Ureter (tissue), 1 donor: ENCODE data around the gene BRINP2. TPM values are rescaled to one million over a fixed set of nuclear protein-coding genes. Genes with fewer than 3 reads are reported as not detected.
"Not testable (repeated sequence)": the region's sequence is repeated elsewhere in the genome, so short reads cannot be mapped to it uniquely, and the experiment has no call there.

ENCODE experiments used
- DNase-seq: peaks from one replicate; pipeline ENCODE4 v3.0.0-alpha.2; 2020; ENCODE audit warnings: low spot score
- total RNA-seq: library from RNA; stranded (reverse); gene quantifications from one replicate; pipeline ENCODE4 v1.2.4, GENCODE V29; 2023
- donor health status: DM: yes; HTN: yes; CAD: no.

BRINP2 gene
- total RNA-seq, 1 donor from 2014 or later: not detected

DNA sequence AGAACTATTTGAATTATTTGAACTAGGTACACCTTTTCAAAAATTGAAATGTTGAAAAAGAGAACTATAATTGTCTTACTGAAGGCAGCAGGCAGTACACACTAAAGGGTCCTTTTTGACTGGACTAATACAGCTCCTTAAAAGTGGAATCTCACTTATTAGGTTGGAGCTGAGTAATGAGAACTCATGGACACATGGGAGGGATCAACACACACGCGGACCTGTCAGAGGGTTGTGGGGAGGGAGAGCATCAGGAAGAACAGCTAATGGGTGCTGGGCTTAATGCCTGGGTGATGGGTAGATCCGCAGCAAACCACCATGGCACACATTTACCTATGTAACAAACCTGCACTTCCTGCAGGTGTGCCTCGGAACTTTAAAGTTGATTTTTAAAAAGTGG lies 145.0 kb downstream of the BRINP2 start:
- DNase-seq: no peak

DNA sequence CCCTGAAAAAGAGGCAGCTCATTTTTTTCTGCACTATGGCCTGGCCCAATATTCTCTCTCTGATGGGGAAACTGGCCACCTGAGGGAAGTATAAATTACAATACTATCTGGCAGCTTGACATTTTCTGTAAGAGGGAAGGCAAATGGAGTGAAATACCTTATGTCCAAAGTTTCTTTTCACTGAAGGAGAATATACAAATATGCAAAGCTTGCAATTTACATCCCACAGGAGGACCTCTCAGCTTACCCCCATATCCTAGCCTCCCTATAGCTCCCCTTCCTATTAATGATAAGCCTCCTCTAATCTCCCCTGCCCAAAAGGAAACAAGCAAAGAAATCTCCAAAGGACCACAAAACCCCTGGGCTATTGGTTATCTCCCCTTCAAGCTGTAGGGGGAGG lies 150.7 kb downstream of the BRINP2 start:
- not testable (repeated sequence) for DNase-seq

DNA sequence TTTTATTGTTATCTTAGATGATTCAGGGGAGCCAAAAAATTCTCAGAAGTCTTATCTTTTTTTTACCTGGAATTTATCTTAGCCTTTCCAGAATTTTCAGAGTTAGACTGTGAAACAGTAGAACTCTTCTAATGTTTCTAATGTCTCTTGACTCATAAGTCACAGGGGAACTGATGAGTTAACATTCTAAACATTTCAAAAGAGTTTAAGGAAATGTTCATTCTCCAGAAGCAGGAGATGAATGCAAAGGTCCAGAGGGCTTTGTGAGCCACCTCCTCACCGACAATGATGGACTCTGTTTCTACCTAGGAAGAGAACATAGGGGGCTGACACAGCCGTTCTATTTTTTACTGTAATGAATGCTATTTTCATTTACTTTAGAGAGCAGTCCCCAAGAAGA lies 157.5 kb downstream of the BRINP2 start:
- no peak for DNase-seq

DNA sequence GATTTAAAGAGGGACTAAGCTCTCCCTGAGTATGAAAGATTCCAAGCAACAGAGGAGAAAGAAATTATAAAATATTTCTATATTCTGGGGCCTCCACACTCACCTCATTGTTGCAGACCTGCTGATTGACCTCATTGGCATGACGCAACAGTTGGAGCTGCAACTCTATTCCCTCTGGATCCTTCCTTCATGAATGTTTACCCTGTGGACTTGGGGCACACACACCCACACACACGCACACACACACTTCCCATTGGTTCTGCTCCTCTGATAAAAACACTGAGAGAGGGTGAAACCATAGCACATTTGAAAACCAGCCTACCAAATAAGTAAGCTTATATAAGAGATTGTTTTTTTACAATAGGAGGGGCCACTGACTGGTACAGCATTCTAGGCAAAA lies 159.1 kb downstream of the BRINP2 start:
- no peak for DNase-seq

Other genes starting within 250 kb of the BRINP2 start
- 2.2 TPM for gene ASTN1, start 6.2 kb upstream of the BRINP2 start, total RNA-seq